Fibroblast of lung (primary cell): ENCODE results near the gene PRCD.

ENCODE experiments used
- CTCF ChIP-seq, 2 donors: IDR thresholded peaks in 1 of 2; conservative IDR thresholded peaks in 1 of 2; 1 replicate in 1 of 2; 2 replicates in 1 of 2; pipeline ENCODE4 v1.5.1; 2011 to 2012; ENCODE audit warnings: low read length in 2 of 2, control low read depth in 1 of 2, inconsistent platforms in 1 of 2, low read depth in 1 of 2, mild to moderate bottlenecking in 1 of 2
- EZH2 ChIP-seq: IDR thresholded peaks from 2 replicates; pipeline ENCODE4 v1.5.1; 2012; ENCODE audit warnings: low read length, control low read depth, mild to moderate bottlenecking; ENCODE audit errors: missing control alignments

GRCh38 chr17:76504117-76504516, 35.7 kb upstream of the PRCD start:
- TF ChIP-seq CTCF (conservative IDR thresholded peaks at IDR 0.05 in 1 of 2, IDR thresholded peaks at IDR 0.05 in 1 of 2; ENCODE audit: low read depth in 1 of 2, low read length in 2 of 2) (no peak), EZH2 (no peak)
